ENCODE data around the gene MESD.

MESD gene

GRCh38 chr15:80953953-80954778 is 35.5 kb downstream of the MESD start:
- H3K4me3 ChIP-seq (ENCODE audit: low read depth, low read length) = no peak overlapping the region
- DNase-seq (ENCODE audit: low read depth) = no peak
- TF ChIP-seq CTCF (IDR thresholded peaks at IDR 0.05; ENCODE audit: control insufficient read depth, extremely low read depth, insufficient read depth) = no peak

DNA sequence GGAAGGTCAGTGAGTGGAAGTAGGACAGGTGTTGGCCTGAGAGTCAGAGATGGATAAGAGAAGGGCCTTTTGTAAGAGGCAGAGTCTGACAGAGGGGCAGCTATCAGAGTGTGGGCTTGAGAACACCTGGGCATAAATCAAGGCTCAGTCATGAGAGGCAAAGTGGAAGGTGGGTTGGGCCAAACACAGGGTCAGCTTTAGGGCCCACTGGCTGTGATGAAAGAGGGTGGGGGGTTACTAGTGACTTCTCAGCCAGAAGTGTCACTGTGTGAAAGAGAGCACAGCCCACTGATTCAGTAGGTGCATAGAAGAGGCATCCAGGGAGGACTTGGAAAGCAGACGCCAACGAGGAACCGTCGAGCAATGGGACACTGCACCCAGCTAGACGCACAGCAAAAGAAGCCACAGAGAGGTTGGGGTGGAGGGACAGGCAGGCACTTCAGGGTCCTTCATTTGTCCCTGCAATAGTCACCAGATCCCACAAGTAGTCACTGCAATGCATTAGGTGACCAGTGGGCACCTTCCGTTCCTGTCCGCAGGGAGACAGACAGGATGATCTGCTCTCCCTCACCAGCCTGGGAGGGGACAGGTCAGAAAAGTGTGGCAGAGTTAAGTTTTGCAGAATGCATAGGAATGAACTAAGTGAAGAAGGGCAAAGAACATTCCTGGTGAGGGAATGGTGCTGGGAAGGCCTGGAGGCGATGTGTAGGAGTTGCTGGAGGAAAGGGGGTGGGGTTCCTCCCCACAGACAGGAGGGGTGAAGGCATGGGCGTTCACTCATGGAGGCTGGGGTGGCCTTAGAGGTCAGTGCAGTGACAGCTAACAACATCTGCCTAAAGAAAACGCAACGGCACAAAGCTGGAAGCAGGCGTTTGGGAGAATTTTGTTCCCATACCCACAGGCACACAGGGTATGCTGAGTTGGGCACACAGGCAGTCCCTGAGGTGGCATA is 36.3 kb downstream of the MESD start:
- TF ChIP-seq CTCF (IDR thresholded peaks at IDR 0.05; ENCODE audit: control insufficient read depth, extremely low read depth, insufficient read depth) = no peak
- no peak for DNase-seq (ENCODE audit: low read depth)
- H3K4me3 ChIP-seq (ENCODE audit: low read depth, low read length) = no peak overlapping the region

- no peak for TF ChIP-seq CTCF (IDR thresholded peaks at IDR 0.05; ENCODE audit: control insufficient read depth, extremely low read depth, insufficient read depth)
- no peak for DNase-seq (ENCODE audit: low read depth)
- no peak overlapping the region for H3K4me3 ChIP-seq (ENCODE audit: low read depth, low read length)
Observed at GRCh38 chr15:80951941-80952340, 37.7 kb downstream of the MESD start.

- no peak for TF ChIP-seq CTCF (IDR thresholded peaks at IDR 0.05; ENCODE audit: control insufficient read depth, extremely low read depth, insufficient read depth)
- DNase-seq (ENCODE audit: low read depth) = no peak
- H3K4me3 ChIP-seq (ENCODE audit: low read depth, low read length) = no peak overlapping the region
Observed at GRCh38 chr15:80950291-80951078, 39.1 kb downstream of the MESD start.

- no peak for DNase-seq (ENCODE audit: low read depth)
- TF ChIP-seq CTCF (IDR thresholded peaks at IDR 0.05; ENCODE audit: control insufficient read depth, extremely low read depth, insufficient read depth) = no peak
Observed at GRCh38 chr15:80949756-80950155, 39.9 kb downstream of the MESD start.

GRCh38 chr15:80948651-80949292 is 40.8 kb downstream of the MESD start:
- no peak overlapping the region for H3K4me3 ChIP-seq (ENCODE audit: low read depth, low read length)
- TF ChIP-seq CTCF (IDR thresholded peaks at IDR 0.05; ENCODE audit: control insufficient read depth, extremely low read depth, insufficient read depth) = no peak
- DNase-seq (ENCODE audit: low read depth) = no peak

More at GRCh38 chr15:80949756-80950155, 39.9 kb downstream of the MESD start:
- H3K4me3 ChIP-seq (ENCODE audit: low read depth, low read length) = no peak overlapping the region
